ENCODE measurements around the gene EPSTI1.

- TF ChIP-seq ZBTB7A (IDR thresholded peaks at IDR 0.05; ENCODE audit: low read depth), result no peak
- TF ChIP-seq MAX (IDR thresholded peaks at IDR 0.05), result no peak
- TF ChIP-seq CEBPB (IDR thresholded peaks at IDR 0.05), result no peak
- no peak for TF ChIP-seq CREB1 (IDR thresholded peaks at IDR 0.05; ENCODE audit: low read depth)
- no peak for TF ChIP-seq REST (IDR thresholded peaks at IDR 0.05; ENCODE audit: low read depth)
- no peak for TF ChIP-seq USF1 (IDR thresholded peaks at IDR 0.05)
- TF ChIP-seq RAD21 (IDR thresholded peaks at IDR 0.05; ENCODE audit: low read depth), result no peak
Observed at GRCh38 chr13:42968906-42969305, 23.1 kb downstream of the EPSTI1 start.

Data from Ishikawa (cell line).